ENCODE results near the gene FGF12. TPM values are rescaled to one million over a fixed set of nuclear protein-coding genes. Genes with fewer than 3 reads are reported as not detected.

FGF12 gene
- total RNA-seq, 1 experiment from 2014 or later = 9.7 TPM

DNA sequence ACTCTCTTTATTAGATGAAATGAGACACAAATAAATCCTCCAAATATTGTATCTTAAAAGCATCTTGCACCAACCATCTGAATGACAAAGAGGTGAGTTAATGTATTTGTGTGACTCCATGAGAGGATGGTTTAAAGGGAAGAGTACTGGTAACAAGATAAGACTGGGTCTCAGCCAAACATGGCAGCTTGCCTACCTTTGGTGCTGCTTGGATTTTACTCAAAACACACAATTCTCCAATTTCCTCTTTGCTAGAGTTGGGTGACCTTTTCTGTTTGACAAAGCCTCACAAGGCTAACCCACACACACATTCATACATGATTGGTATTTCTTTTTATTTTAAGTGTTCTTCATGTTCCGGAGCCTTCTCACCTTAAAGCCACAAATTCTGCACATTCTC lies 506.4 kb downstream of the FGF12 start:
- H3K9me3 Mint-ChIP-seq (ENCODE audit: low read depth, unreplicated experiment) = peaks cover 3% of the 10 kb centered on the region
- DNase-seq = no peak
- H3K27ac Mint-ChIP-seq (ENCODE audit: unreplicated experiment) = no peak overlapping the region
- BruUV-seq (replicated peaks) = no TSS peak
- H3K4me1 Mint-ChIP-seq (ENCODE audit: low read depth, unreplicated experiment) = no peaks in the 10 kb centered on the region
- TF ChIP-seq, protein P1, sequence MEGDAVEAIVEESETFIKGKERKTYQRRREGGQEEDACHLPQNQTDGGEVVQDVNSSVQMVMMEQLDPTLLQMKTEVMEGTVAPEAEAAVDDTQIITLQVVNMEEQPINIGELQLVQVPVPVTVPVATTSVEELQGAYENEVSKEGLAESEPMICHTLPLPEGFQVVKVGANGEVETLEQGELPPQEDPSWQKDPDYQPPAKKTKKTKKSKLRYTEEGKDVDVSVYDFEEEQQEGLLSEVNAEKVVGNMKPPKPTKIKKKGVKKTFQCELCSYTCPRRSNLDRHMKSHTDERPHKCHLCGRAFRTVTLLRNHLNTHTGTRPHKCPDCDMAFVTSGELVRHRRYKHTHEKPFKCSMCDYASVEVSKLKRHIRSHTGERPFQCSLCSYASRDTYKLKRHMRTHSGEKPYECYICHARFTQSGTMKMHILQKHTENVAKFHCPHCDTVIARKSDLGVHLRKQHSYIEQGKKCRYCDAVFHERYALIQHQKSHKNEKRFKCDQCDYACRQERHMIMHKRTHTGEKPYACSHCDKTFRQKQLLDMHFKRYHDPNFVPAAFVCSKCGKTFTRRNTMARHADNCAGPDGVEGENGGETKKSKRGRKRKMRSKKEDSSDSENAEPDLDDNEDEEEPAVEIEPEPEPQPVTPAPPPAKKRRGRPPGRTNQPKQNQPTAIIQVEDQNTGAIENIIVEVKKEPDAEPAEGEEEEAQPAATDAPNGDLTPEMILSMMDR (IDR thresholded peaks at IDR 0.05; ENCODE audit: unreplicated experiment) = no peak
- no peaks in the 10 kb centered on the region for H3K27me3 Mint-ChIP-seq (ENCODE audit: unreplicated experiment)
- intact Hi-C loops (cut with micrococcal nuclease; ENCODE audit: unreplicated experiment) = no loop called here
- CTCF ChIA-PET = no interaction called here
- no peak overlapping the region for H3K4me3 Mint-ChIP-seq (ENCODE audit: low read depth, unreplicated experiment)
- no peaks in the 10 kb centered on the region for H3K36me3 Mint-ChIP-seq (ENCODE audit: insufficient read depth, unreplicated experiment)

DNA sequence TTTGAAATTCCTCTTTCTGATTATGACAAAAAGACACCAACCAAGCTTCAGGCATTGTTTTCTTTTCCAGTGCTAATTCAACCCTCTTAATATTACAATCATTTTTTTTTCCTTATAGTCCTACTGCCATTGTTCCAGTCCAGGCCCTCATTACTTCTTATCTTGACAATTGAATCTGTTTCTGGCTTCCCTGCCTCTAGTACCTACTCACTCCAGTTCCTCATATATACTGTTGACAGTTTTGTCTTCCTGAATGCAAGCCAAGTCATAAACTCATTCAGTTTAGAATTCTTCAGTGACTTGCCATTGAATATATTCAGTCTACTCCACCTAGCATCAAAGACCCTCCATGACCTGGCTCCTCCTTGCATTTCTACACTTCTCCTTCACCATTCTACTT lies 507.4 kb downstream of the FGF12 start:
- BruUV-seq (replicated peaks) = no TSS peak
- no peaks in the 10 kb centered on the region for H3K4me1 Mint-ChIP-seq (ENCODE audit: low read depth, unreplicated experiment)
- CTCF ChIA-PET = no interaction called here

DNA sequence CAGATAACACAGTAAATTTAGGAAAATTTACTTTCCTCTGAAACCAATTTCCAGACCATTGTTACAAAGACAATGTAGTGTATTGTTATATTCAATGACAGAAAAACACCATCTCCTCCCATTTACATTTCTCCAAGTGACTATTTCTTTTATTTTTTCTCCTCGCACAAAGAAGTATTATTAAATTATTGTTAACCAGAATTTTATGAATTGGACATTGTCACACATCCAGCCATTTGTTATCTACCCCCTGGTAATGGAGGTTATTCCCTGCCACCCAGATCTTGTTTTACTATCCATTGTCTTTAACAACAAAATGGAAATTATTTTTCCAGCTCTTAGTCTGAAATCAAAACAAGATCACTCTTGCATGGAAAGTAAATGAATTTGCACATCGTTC lies 511.3 kb downstream of the FGF12 start:
- Mint-ChIP-seq H3K4me3 (ENCODE audit: low read depth, unreplicated experiment) (no peak overlapping the region), H3K36me3 (ENCODE audit: insufficient read depth, unreplicated experiment) (no peaks in the 10 kb centered on the region), H3K27ac (ENCODE audit: unreplicated experiment) (no peak overlapping the region), H3K27me3 (ENCODE audit: unreplicated experiment) (no peaks in the 10 kb centered on the region), H3K9me3 (ENCODE audit: low read depth, unreplicated experiment) (peaks cover 3% of the 10 kb centered on the region), H3K4me1 (ENCODE audit: low read depth, unreplicated experiment) (no peaks in the 10 kb centered on the region)
- CTCF ChIA-PET = interaction anchor here (0.6 kb wide), 1 partner anchor 391 kb away, joined by 3 read pairs; no protein-coding TSS in a partner anchor
- BruUV-seq (replicated peaks) = no TSS peak
- TF ChIP-seq, protein P1 (IDR thresholded peaks at IDR 0.05; ENCODE audit: unreplicated experiment) = no peak
- no peak for DNase-seq
- intact Hi-C loops (cut with micrococcal nuclease; ENCODE audit: unreplicated experiment) = no loop called here

More for the DNA sequence above, 507.4 kb downstream of the FGF12 start:
- H3K27ac Mint-ChIP-seq (ENCODE audit: unreplicated experiment) = no peak overlapping the region
- H3K36me3 Mint-ChIP-seq (ENCODE audit: insufficient read depth, unreplicated experiment) = no peaks in the 10 kb centered on the region
- no peaks in the 10 kb centered on the region for H3K27me3 Mint-ChIP-seq (ENCODE audit: unreplicated experiment)
- intact Hi-C loops (cut with micrococcal nuclease; ENCODE audit: unreplicated experiment) = no loop called here
- no peak overlapping the region for H3K4me3 Mint-ChIP-seq (ENCODE audit: low read depth, unreplicated experiment)
- TF ChIP-seq, protein P1 (IDR thresholded peaks at IDR 0.05; ENCODE audit: unreplicated experiment) = no peak
- no peak for DNase-seq
- H3K9me3 Mint-ChIP-seq (ENCODE audit: low read depth, unreplicated experiment) = peaks cover 3% of the 10 kb centered on the region

DNA sequence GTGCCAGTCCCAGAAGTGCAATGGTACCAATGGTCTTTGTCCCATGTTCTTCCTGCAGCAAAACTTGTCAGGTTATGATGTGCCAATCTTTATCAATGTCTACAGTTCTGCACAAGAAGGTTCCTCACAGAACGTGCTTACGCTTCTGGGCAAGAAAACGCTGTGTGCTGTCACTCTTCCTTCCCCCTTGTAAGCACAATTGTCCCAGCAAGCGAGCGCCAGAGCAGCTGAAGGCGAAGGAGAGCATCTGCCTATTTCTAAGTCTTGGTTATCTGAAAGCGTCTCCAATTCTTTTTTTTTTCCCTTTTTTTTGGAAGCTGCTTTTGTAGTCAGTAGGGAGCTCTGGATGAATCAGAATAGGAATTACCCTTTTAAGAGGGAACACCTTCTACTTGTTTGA lies 514.4 kb downstream of the FGF12 start:
- no TSS peak for BruUV-seq (replicated peaks)
- intact Hi-C loops (cut with micrococcal nuclease; ENCODE audit: unreplicated experiment) = no loop called here
- H3K36me3 Mint-ChIP-seq (ENCODE audit: insufficient read depth, unreplicated experiment) = no peaks in the 10 kb centered on the region
- H3K4me3 Mint-ChIP-seq (ENCODE audit: low read depth, unreplicated experiment) = no peak overlapping the region
- H3K4me1 Mint-ChIP-seq (ENCODE audit: low read depth, unreplicated experiment) = no peaks in the 10 kb centered on the region
- TF ChIP-seq, protein P1 (IDR thresholded peaks at IDR 0.05; ENCODE audit: unreplicated experiment) = no peak
- H3K27me3 Mint-ChIP-seq (ENCODE audit: unreplicated experiment) = no peaks in the 10 kb centered on the region
- H3K27ac Mint-ChIP-seq (ENCODE audit: unreplicated experiment) = no peak overlapping the region
- no peaks in the 10 kb centered on the region for H3K9me3 Mint-ChIP-seq (ENCODE audit: low read depth, unreplicated experiment)
- DNase-seq = no peak
- CTCF ChIA-PET = interaction anchor here (1.0 to 1.2 kb wide), 2 partner anchors 18 to 19 kb away, joined by 3 to 4 read pairs; no protein-coding TSS in a partner anchor

Measured in Calu3 (cell line).